H1 (cell line): ENCODE data around the gene CEACAM20. TPM values are rescaled to one million over a fixed set of nuclear protein-coding genes. Genes with fewer than 3 reads are reported as not detected.

Experiments used
- CHD1 ChIP-seq: IDR thresholded peaks from 2 replicates; pipeline ENCODE4 v1.6.1; 2012; ENCODE audit warnings: low read depth, low read length, improper control_type of control experiment
- polyA plus RNA-seq, 7 experiments: library from polyadenylated mRNA; depleted of rRNA in 3 of 7; stranded (reverse) in 5 of 7; unstranded in 2 of 7; fragments of >200 nt in 5 of 7; fragments of 200-250 nt in 2 of 7; gene quantifications; 1 replicate in 5 of 7; 2 replicates in 1 of 7; 4 replicates in 1 of 7; pipeline versions ENCODE4 v1.2.1 to v1.2.3, GENCODE V29; 2011 to 2013; ENCODE audit warnings: missing spikeins in 2 of 7, mixed read lengths in 2 of 7
- total RNA-seq: library from RNA; stranded (reverse); fragmentation: NEBNext Ultra II Directional; extraction: Animal tissue kit (Norgen Biotek cat#: 25700); gene quantifications from 2 replicates; pipeline ENCODE4 v1.2.1, GENCODE V29; 2021
- TF ChIP-seq, protein P1 (sequence below): fragments of 300-600 bp; sonication (generic); IDR thresholded peaks from 2 replicates; pipeline ENCODE4 v1.7.1; 2012; ENCODE audit warnings: low read length, moderate library complexity, mild to moderate bottlenecking, inconsistent platforms; ENCODE audit not compliant: insufficient replicate concordance

The CEACAM20 gene
- total and polyA plus RNA-seq, 2 of the 8 experiments (the other 6 are each of a cell fraction or from before 2014, with no cell fraction given) = not detected

DNA sequence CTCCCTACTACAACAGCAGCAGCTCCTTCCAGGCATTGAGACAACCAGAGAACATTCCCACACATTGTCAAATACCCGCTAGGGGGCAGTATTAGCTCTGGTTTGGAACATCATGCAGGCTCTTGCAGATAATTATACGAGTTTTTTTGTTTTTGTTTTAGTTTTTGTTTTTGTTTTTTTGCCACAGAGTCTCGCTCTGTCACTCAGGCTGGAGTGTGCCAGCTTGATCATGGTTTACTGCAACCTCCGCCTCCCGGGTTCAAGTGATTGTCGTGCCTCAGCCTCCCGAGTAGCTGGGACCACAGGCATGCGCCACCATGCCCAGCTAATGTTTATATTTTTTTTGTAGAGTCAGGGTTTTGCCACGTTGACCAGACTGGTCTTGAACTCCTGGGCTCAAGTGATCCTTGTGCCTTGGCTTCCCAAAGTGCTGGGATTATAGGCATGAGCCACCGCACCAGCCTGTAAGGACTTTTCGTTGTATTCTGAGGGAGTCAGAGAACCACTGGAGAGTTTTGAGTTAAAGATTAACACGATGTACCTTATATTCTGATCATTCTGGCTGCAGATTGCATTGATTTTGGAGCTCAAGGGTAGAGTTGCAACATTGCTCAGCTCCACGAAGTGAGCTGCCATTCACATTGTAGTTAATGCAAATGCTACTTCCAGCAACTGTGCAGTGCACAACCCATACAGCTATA, 41.7 kb upstream of the CEACAM20 start (continued):
- TF ChIP-seq, protein P1, sequence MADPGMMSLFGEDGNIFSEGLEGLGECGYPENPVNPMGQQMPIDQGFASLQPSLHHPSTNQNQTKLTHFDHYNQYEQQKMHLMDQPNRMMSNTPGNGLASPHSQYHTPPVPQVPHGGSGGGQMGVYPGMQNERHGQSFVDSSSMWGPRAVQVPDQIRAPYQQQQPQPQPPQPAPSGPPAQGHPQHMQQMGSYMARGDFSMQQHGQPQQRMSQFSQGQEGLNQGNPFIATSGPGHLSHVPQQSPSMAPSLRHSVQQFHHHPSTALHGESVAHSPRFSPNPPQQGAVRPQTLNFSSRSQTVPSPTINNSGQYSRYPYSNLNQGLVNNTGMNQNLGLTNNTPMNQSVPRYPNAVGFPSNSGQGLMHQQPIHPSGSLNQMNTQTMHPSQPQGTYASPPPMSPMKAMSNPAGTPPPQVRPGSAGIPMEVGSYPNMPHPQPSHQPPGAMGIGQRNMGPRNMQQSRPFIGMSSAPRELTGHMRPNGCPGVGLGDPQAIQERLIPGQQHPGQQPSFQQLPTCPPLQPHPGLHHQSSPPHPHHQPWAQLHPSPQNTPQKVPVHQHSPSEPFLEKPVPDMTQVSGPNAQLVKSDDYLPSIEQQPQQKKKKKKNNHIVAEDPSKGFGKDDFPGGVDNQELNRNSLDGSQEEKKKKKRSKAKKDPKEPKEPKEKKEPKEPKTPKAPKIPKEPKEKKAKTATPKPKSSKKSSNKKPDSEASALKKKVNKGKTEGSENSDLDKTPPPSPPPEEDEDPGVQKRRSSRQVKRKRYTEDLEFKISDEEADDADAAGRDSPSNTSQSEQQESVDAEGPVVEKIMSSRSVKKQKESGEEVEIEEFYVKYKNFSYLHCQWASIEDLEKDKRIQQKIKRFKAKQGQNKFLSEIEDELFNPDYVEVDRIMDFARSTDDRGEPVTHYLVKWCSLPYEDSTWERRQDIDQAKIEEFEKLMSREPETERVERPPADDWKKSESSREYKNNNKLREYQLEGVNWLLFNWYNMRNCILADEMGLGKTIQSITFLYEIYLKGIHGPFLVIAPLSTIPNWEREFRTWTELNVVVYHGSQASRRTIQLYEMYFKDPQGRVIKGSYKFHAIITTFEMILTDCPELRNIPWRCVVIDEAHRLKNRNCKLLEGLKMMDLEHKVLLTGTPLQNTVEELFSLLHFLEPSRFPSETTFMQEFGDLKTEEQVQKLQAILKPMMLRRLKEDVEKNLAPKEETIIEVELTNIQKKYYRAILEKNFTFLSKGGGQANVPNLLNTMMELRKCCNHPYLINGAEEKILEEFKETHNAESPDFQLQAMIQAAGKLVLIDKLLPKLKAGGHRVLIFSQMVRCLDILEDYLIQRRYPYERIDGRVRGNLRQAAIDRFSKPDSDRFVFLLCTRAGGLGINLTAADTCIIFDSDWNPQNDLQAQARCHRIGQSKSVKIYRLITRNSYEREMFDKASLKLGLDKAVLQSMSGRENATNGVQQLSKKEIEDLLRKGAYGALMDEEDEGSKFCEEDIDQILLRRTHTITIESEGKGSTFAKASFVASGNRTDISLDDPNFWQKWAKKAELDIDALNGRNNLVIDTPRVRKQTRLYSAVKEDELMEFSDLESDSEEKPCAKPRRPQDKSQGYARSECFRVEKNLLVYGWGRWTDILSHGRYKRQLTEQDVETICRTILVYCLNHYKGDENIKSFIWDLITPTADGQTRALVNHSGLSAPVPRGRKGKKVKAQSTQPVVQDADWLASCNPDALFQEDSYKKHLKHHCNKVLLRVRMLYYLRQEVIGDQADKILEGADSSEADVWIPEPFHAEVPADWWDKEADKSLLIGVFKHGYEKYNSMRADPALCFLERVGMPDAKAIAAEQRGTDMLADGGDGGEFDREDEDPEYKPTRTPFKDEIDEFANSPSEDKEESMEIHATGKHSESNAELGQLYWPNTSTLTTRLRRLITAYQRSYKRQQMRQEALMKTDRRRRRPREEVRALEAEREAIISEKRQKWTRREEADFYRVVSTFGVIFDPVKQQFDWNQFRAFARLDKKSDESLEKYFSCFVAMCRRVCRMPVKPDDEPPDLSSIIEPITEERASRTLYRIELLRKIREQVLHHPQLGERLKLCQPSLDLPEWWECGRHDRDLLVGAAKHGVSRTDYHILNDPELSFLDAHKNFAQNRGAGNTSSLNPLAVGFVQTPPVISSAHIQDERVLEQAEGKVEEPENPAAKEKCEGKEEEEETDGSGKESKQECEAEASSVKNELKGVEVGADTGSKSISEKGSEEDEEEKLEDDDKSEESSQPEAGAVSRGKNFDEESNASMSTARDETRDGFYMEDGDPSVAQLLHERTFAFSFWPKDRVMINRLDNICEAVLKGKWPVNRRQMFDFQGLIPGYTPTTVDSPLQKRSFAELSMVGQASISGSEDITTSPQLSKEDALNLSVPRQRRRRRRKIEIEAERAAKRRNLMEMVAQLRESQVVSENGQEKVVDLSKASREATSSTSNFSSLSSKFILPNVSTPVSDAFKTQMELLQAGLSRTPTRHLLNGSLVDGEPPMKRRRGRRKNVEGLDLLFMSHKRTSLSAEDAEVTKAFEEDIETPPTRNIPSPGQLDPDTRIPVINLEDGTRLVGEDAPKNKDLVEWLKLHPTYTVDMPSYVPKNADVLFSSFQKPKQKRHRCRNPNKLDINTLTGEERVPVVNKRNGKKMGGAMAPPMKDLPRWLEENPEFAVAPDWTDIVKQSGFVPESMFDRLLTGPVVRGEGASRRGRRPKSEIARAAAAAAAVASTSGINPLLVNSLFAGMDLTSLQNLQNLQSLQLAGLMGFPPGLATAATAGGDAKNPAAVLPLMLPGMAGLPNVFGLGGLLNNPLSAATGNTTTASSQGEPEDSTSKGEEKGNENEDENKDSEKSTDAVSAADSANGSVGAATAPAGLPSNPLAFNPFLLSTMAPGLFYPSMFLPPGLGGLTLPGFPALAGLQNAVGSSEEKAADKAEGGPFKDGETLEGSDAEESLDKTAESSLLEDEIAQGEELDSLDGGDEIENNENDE = no peak
- no peak for TF ChIP-seq CHD1
- TF ChIP-seq, all 59 proteins: peak for 2
